GM12872 (cell line): ENCODE data around the gene CEP20.

ENCODE experiments used
- CTCF ChIP-seq: IDR thresholded peaks from 3 replicates; pipeline ENCODE4 v1.5.1; 2011; ENCODE audit warnings: low read depth, mild to moderate bottlenecking, low read length, moderate library complexity; ENCODE audit not compliant: insufficient read depth

CEP20 gene

GRCh38 chr16:15822957-15823356 is 65.4 kb downstream of the CEP20 start:
- no peak for TF ChIP-seq CTCF

- TF ChIP-seq CTCF: no peak
Observed at GRCh38 chr16:15820837-15821236, 67.6 kb downstream of the CEP20 start.

GRCh38 chr16:15819046-15819445 is 69.4 kb downstream of the CEP20 start:
- TF ChIP-seq CTCF: no peak

- TF ChIP-seq CTCF: no peak
Observed at GRCh38 chr16:15817446-15817845, 71.0 kb downstream of the CEP20 start.

- TF ChIP-seq CTCF: no peak
Observed at GRCh38 chr16:15816228-15816627, 72.2 kb downstream of the CEP20 start.
